ENCODE measurements around the gene MEIS1. TPM values are rescaled to one million over a fixed set of nuclear protein-coding genes. Genes with fewer than 3 reads are reported as not detected.

MEIS1 gene
- total RNA-seq, 3 donors from 2014 or later = 23.0 to 37.9 (median 37.0) TPM

GRCh38 chr2:66532972-66533868 is 98.3 kb downstream of the MEIS1 start:
- Histone ChIP-seq H3K4me1 (peaks cover 0 to 5% of the 10 kb centered on the region in 2 donors), H3K36me3 (no peaks in the 10 kb centered on the region), H3K4me3 (no peak overlapping the region), H3K9me3 (no peaks in the 10 kb centered on the region), H3K27ac (no peak overlapping the region), H3K27me3 (no peaks in the 10 kb centered on the region)
- intact Hi-C loops (cut with DNase I; ENCODE audit: low total_unique reads) = no loop called here
- no peak for TF ChIP-seq CTCF (IDR thresholded peaks at IDR 0.05)
- no peak for TF ChIP-seq POLR2A (IDR thresholded peaks at IDR 0.05)
- TF ChIP-seq POLR2AphosphoS5 (IDR thresholded peaks at IDR 0.05) = no peak
- DNase-seq (ENCODE audit: low spot score in 2 of 2) = no peak

- no peak overlapping the region for H3K27ac ChIP-seq
- intact Hi-C loops (cut with DNase I; ENCODE audit: low total_unique reads) = no loop called here
- peaks cover 0 to 5% of the 10 kb centered on the region in 2 donors for H3K4me1 ChIP-seq
Observed at GRCh38 chr2:66534461-66534860, 99.5 kb downstream of the MEIS1 start.

DNA sequence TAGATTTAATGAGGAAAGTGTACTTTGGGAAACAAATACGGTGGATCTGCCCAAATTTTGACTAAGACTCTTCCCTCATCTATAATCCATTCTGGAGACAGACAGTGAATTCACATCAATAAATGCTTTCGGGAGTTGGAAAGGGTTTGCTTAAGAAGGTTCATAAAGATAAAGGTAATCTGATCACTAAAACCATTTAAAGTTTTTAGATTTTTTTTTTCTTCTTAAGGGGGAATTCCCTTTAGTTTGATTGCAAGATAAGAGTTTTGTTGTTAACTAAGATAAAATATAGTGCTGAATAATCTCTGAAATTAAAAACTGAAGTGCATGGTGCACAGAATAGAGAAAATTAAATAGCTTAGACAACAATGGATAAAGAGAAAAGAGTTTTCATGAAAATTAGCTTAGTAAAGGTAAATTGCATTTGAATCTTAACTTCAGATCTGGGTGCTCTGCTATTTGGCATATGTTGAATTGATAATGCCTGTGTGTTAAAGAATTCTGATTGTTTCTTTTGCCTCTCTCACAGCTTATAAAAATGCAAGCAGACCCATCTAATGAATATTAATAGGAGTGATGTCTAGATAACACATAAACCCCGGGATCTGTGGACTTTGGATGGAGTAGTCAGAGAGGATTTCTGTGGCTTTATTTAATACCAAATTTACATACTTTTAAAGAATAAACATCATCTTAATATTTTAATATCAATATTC is 100.8 kb downstream of the MEIS1 start:
- no peak overlapping the region for H3K27ac ChIP-seq
- intact Hi-C loops (cut with DNase I; ENCODE audit: low total_unique reads) = loop anchor here (5.0 kb wide), 1 partner anchor 858 kb away; no protein-coding TSS in a partner anchor

More at GRCh38 chr2:66534461-66534860, 99.5 kb downstream of the MEIS1 start:
- Histone ChIP-seq H3K27me3 (no peaks in the 10 kb centered on the region), H3K4me3 (no peak overlapping the region), H3K9me3 (no peaks in the 10 kb centered on the region), H3K36me3 (no peaks in the 10 kb centered on the region)
- TF ChIP-seq POLR2AphosphoS5 (IDR thresholded peaks at IDR 0.05) (no peak), POLR2A (IDR thresholded peaks at IDR 0.05) (no peak), CTCF (IDR thresholded peaks at IDR 0.05) (no peak)
- no peak for DNase-seq (ENCODE audit: low spot score in 2 of 2)

GRCh38 chr2:66536290-66536673 is 101.4 kb downstream of the MEIS1 start:
- H3K4me1 ChIP-seq = peaks cover 0 to 5% of the 10 kb centered on the region in 2 donors
- no peak for DNase-seq (ENCODE audit: low spot score in 2 of 2)
- no peaks in the 10 kb centered on the region for H3K9me3 ChIP-seq
- no peak overlapping the region for H3K27ac ChIP-seq
- no peaks in the 10 kb centered on the region for H3K36me3 ChIP-seq
- TF ChIP-seq POLR2A (IDR thresholded peaks at IDR 0.05) = no peak
- TF ChIP-seq POLR2AphosphoS5 (IDR thresholded peaks at IDR 0.05) = no peak
- TF ChIP-seq CTCF (IDR thresholded peaks at IDR 0.05) = no peak
- H3K4me3 ChIP-seq = no peak overlapping the region
- intact Hi-C loops (cut with DNase I; ENCODE audit: low total_unique reads) = loop anchor here (5.0 kb wide), 1 partner anchor 859 kb away; no protein-coding TSS in a partner anchor
- no peaks in the 10 kb centered on the region for H3K27me3 ChIP-seq

More for the DNA sequence above, 100.8 kb downstream of the MEIS1 start:
- peaks cover 0 to 5% of the 10 kb centered on the region in 2 donors for H3K4me1 ChIP-seq
- no peaks in the 10 kb centered on the region for H3K27me3 ChIP-seq
- H3K4me3 ChIP-seq = no peak overlapping the region
- H3K36me3 ChIP-seq = no peaks in the 10 kb centered on the region
- H3K9me3 ChIP-seq = no peaks in the 10 kb centered on the region
- no peak for DNase-seq (ENCODE audit: low spot score in 2 of 2)
- TF ChIP-seq POLR2A (IDR thresholded peaks at IDR 0.05) (no peak), CTCF (IDR thresholded peaks at IDR 0.05) (no peak), POLR2AphosphoS5 (IDR thresholded peaks at IDR 0.05) (no peak)
